Upper lobe of left lung (tissue), 6 donors: ENCODE measurements around the gene BNIP5. TPM values are rescaled to one million over a fixed set of nuclear protein-coding genes. Genes with fewer than 3 reads are reported as not detected.
A peak's percentile ranks its signal among the peaks of the same experiment; 100 is the strongest.

ENCODE experiments used
- ATAC-seq, 2 donors: fragments of 200-7000 bp; cut with Tn5 transposase; one replicate each; pipeline ENCODE4 v1.9.1; 2022; ENCODE audit warnings: mild to moderate bottlenecking in 2 of 2, moderate library complexity in 2 of 2; ENCODE audit not compliant: low FRiP score in 2 of 2
- DNase-seq, 2 donors: peaks; one replicate each; pipeline ENCODE4 v3.0.0-alpha.2; 2019 to 2020
- H3K27ac ChIP-seq, 4 donors: fragments of 200-600 bp; sonication (generic); one replicate each; pipeline ENCODE4 v1.5.1; 2016 to 2019
- H3K27me3 ChIP-seq, 4 donors: fragments of 200-600 bp; sonication (generic); one replicate each; pipeline ENCODE4 v1.5.1; 2017 to 2019
- H3K36me3 ChIP-seq, 4 donors: fragments of 200-600 bp; sonication (generic); one replicate each; pipeline ENCODE4 v1.5.1; 2016 to 2019
- H3K4me1 ChIP-seq, 4 donors: fragments of 200-600 bp; sonication (generic); one replicate each; pipeline ENCODE4 v1.5.1; 2018 to 2019
- H3K4me3 ChIP-seq, 4 donors: fragments of 200-600 bp; sonication (generic); one replicate each; pipeline ENCODE4 v1.5.1; 2017 to 2019; ENCODE audit warnings: mild to moderate bottlenecking in 2 of 4, moderate library complexity in 1 of 4
- H3K9me3 ChIP-seq, 4 donors: fragments of 200-600 bp; sonication (generic); one replicate each; pipeline ENCODE4 v1.5.1; 2018 to 2019
- CTCF ChIP-seq, 6 experiments: fragments of 450-650 bp in 4 of 6; fragments of 200-600 bp in 2 of 6; sonication (generic) in 2 of 6; IDR thresholded peaks; one replicate each; pipeline ENCODE4 v1.5.1; 2016 to 2019; ENCODE audit warnings: antibody characterized with exemption in 6 of 6
- EP300 ChIP-seq, 4 donors: sonication (generic); formaldehyde crosslinking; IDR thresholded peaks; one replicate each; pipeline ENCODE4 v1.5.1; 2017; ENCODE audit warnings: antibody characterized with exemption in 4 of 4, control low read depth in 2 of 4
- POLR2A ChIP-seq, 4 donors: fragments of 450-650 bp; IDR thresholded peaks; one replicate each; pipeline ENCODE4 v1.5.1; 2016 to 2017; ENCODE audit warnings: antibody characterized with exemption in 4 of 4, mild to moderate bottlenecking in 2 of 4
- POLR2AphosphoS5 ChIP-seq, 2 donors: sonication (generic); formaldehyde crosslinking; IDR thresholded peaks; one replicate each; pipeline ENCODE4 v1.5.1; 2017; ENCODE audit warnings: antibody characterized with exemption in 2 of 2
- WGBS, 2 donors: methylation state at CpG; one replicate each; pipeline ENCODE4 v1.1.5; 2017 to 2018; 5-methylcytosine and 5-hydroxymethylcytosine counted together
- total RNA-seq, 6 donors: library from RNA; depleted of rRNA in 4 of 6; stranded (reverse); fragments of >200 nt in 4 of 6; gene quantifications; one replicate each; pipeline versions ENCODE4 v1.1.0 to v1.2.1, GENCODE V29; 2016 to 2021
- donor health status: DM: no; HTN: no; CAD: no; lungs with moderate emphysema.
- donor health status: DM: no; HTN: yes; CAD: no; lungs with severe emphysema.

Gene BNIP5
- total RNA-seq, 6 donors from 2014 or later, result 0.10 TPM; not detected in 5

GRCh38 chr6:36296240-36296639 lies 40.4 kb downstream of the BNIP5 start:
- Histone ChIP-seq H3K4me1 (peaks cover 0 to 11% (median 3%) of the 10 kb centered on the region in 4 donors), H3K27me3 (no peaks in the 10 kb centered on the region), H3K36me3 (no peaks in the 10 kb centered on the region), H3K27ac (no peak overlapping the region), H3K9me3 (no peaks in the 10 kb centered on the region), H3K4me3 (no peak overlapping the region)
- DNase-seq (no peak), ATAC-seq (no peak)
- 17 to 54% methylated on average over 1 of the region's 1 CpG for WGBS, 2 donors
- TF ChIP-seq CTCF (IDR thresholded peaks at IDR 0.05) (no peak), POLR2A (IDR thresholded peaks at IDR 0.05) (no peak), EP300 (IDR thresholded peaks at IDR 0.05) (no peak), POLR2AphosphoS5 (IDR thresholded peaks at IDR 0.05) (no peak)

GRCh38 chr6:36292170-36292569 lies 44.5 kb downstream of the BNIP5 start:
- TF ChIP-seq CTCF (IDR thresholded peaks at IDR 0.05), result no peak
- no peak for TF ChIP-seq POLR2A (IDR thresholded peaks at IDR 0.05)
- no peak for TF ChIP-seq EP300 (IDR thresholded peaks at IDR 0.05)
- no peak for TF ChIP-seq POLR2AphosphoS5 (IDR thresholded peaks at IDR 0.05)
- ATAC-seq, result no peak
- Histone ChIP-seq H3K36me3 (no peaks in the 10 kb centered on the region), H3K4me3 (no peak overlapping the region), H3K27me3 (no peaks in the 10 kb centered on the region), H3K4me1 (peaks cover 0 to 16% (median 8%) of the 10 kb centered on the region in 4 donors), H3K27ac (no peak overlapping the region), H3K9me3 (no peaks in the 10 kb centered on the region)
- no peak for DNase-seq
- 79 to 94% methylated on average over 6 of the region's 6 CpGs for WGBS, 2 donors

GRCh38 chr6:36290668-36291620 lies 45.7 kb downstream of the BNIP5 start:
- peak overlapping the region in 3 of 4 donors; percentile 4 to 83 (median 69) for H3K27ac ChIP-seq
- DNase-seq (peak in 1 of 2 donors; percentile 62), ATAC-seq (peak in 1 of 2 donors; percentile 40)
- no peaks in the 10 kb centered on the region for H3K36me3 ChIP-seq
- H3K4me1 ChIP-seq, result peaks cover 0 to 16% (median 8%) of the 10 kb centered on the region in 4 donors
- H3K27me3 ChIP-seq, result peaks cover 0 to 2% (median 0%) of the 10 kb centered on the region in 4 donors
- H3K4me3 ChIP-seq, result peak overlapping the region in 1 of 4 donors; percentile 21
- TF ChIP-seq CTCF (IDR thresholded peaks at IDR 0.05) (no peak), POLR2AphosphoS5 (IDR thresholded peaks at IDR 0.05) (peak in 1 of 2 donors; percentile 3), EP300 (IDR thresholded peaks at IDR 0.05) (peak in 1 of 4 donors; percentile 13)
- H3K9me3 ChIP-seq, result no peaks in the 10 kb centered on the region
- WGBS, 2 donors, result 47 to 65% methylated on average over 15 to 23 of the region's 23 CpGs

GRCh38 chr6:36289281-36289878 lies 47.3 kb downstream of the BNIP5 start:
- peaks cover 0 to 10% (median 3%) of the 10 kb centered on the region in 4 donors for H3K27me3 ChIP-seq
- no peak for TF ChIP-seq POLR2AphosphoS5 (IDR thresholded peaks at IDR 0.05)
- no peak for TF ChIP-seq CTCF (IDR thresholded peaks at IDR 0.05)
- no peak for TF ChIP-seq POLR2A (IDR thresholded peaks at IDR 0.05)
- no peak for TF ChIP-seq EP300 (IDR thresholded peaks at IDR 0.05)
- H3K9me3 ChIP-seq, result no peaks in the 10 kb centered on the region
- H3K27ac ChIP-seq, result no peak overlapping the region
- H3K4me3 ChIP-seq, result no peak overlapping the region
- peaks cover 0 to 16% (median 8%) of the 10 kb centered on the region in 4 donors for H3K4me1 ChIP-seq
- WGBS, 2 donors, result 67 to 83% methylated on average over 7 of the region's 7 CpGs
- DNase-seq (no peak), ATAC-seq (no peak)
- no peaks in the 10 kb centered on the region for H3K36me3 ChIP-seq
